B cell (primary cell): ENCODE data around the gene RHBDF1.

Experiments
- CTCF ChIP-seq: fragments of 200-600 bp; IDR thresholded peaks from one replicate; pipeline ENCODE4 v1.8.0; 2022; ENCODE audit warnings: antibody characterized with exemption, mild to moderate bottlenecking
- EZH2 ChIP-seq: IDR thresholded peaks from 2 replicates; pipeline ENCODE4 v1.6.1; 2012; ENCODE audit warnings: borderline replicate concordance, low read depth, mild to moderate bottlenecking, moderate library complexity, low read length; ENCODE audit not compliant: insufficient read depth, poor library complexity, severe bottlenecking

- no peak for TF ChIP-seq CTCF
- TF ChIP-seq EZH2 = no peak
Measured at GRCh38 chr16:83060-83603, 10.7 kb upstream of the RHBDF1 start.
